HL-60 (cell line): ENCODE results near the gene TGFA.

Source experiments
- DNase-seq, 2 experiments: peaks; one replicate each; pipeline ENCODE4 v3.0.0-alpha.2; 2010 to 2020; ENCODE audit warnings: low read depth in 1 of 2, low spot score in 1 of 2
- H3K27ac ChIP-seq: fragments of 250-450 bp; sonication (Bioruptor Pico); replicated peaks from 2 replicates; pipeline ENCODE4 v1.5.1; 2020; ENCODE audit warnings: mild to moderate bottlenecking, moderate library complexity
- H3K27me3 ChIP-seq: fragments of 250-450 bp; sonication (Bioruptor Pico); 2 replicates; pipeline ENCODE4 v1.5.1; 2021; ENCODE audit warnings: mild to moderate bottlenecking, moderate library complexity; ENCODE audit not compliant: insufficient read depth, poor library complexity, severe bottlenecking
- H3K4me3 ChIP-seq: replicated peaks from 2 replicates; pipeline ENCODE4 v1.5.1; 2011; ENCODE audit warnings: mild to moderate bottlenecking, control low read depth, low read length; ENCODE audit not compliant: insufficient read depth
- CTCF ChIP-seq: IDR thresholded peaks from one replicate; pipeline ENCODE4 v1.5.1; 2011; ENCODE audit warnings: low read length, control low read depth, inconsistent platforms; ENCODE audit not compliant: insufficient read depth
- GABPA ChIP-seq: IDR thresholded peaks from 2 replicates; pipeline ENCODE4 v1.6.1; 2012; ENCODE audit warnings: low read depth
- POLR2AphosphoS5 ChIP-seq: IDR thresholded peaks from 2 replicates; pipeline ENCODE4 v1.6.1; 2012; ENCODE audit warnings: low read depth
- REST ChIP-seq: IDR thresholded peaks from 2 replicates; pipeline ENCODE4 v1.6.1; 2012; ENCODE audit warnings: low read depth; ENCODE audit not compliant: insufficient replicate concordance
- SPI1 ChIP-seq: IDR thresholded peaks from 2 replicates; pipeline ENCODE4 v1.6.1; 2012; ENCODE audit warnings: low read depth, mild to moderate bottlenecking, borderline replicate concordance

TGFA gene

GRCh38 chr2:70494293-70494886 lies 59.2 kb downstream of the TGFA start:
- no peak overlapping the region for H3K27ac ChIP-seq
- no peak for DNase-seq
- TF ChIP-seq CTCF (no peak), POLR2AphosphoS5 (no peak), SPI1 (no peak), REST (no peak), GABPA (no peak)
- H3K27me3 ChIP-seq, result no peaks in the 10 kb centered on the region
- no peak overlapping the region for H3K4me3 ChIP-seq

GRCh38 chr2:70490381-70490780 lies 63.2 kb downstream of the TGFA start:
- TF ChIP-seq GABPA (no peak), CTCF (no peak), REST (no peak)
- H3K27me3 ChIP-seq, result no peaks in the 10 kb centered on the region
- no peak overlapping the region for H3K27ac ChIP-seq
- H3K4me3 ChIP-seq, result no peak overlapping the region
- no peak for DNase-seq

- H3K27me3 ChIP-seq, result no peaks in the 10 kb centered on the region
- no peak for DNase-seq
- TF ChIP-seq GABPA, result no peak
- TF ChIP-seq CTCF, result no peak
- TF ChIP-seq REST, result no peak
- TF ChIP-seq POLR2AphosphoS5, result no peak
- no peak for TF ChIP-seq SPI1
- H3K4me3 ChIP-seq, result no peak overlapping the region
- H3K27ac ChIP-seq, result no peak overlapping the region
Measured at GRCh38 chr2:70489165-70489564, 64.5 kb downstream of the TGFA start.
